Suppressor macrophage treated with lipopolysaccharide for 4 hours (primary cell): ENCODE measurements around the gene IRS1.

Experiments used
- DNase-seq: peaks from one replicate; pipeline ENCODE4 v3.0.0-alpha.2; 2020

IRS1 gene

DNA sequence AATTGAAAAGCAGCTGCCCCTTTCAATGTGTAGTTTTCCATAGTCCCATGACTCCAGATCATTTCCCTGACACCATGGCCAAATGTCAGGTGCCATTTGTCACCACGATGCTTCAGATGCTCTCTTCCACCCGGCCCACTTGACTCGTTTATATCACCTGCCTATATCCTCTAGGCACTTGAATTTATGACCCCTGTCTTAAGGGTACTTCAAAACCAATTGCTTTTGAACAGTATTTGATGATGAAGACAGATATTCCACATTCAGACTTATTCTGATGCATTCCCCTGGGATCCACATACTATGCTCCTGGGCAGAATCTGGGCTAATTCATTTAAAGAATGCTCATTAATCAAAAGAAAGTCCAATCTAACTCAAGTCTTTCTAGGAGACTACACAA, 19.3 kb upstream of the IRS1 start:
- no peak for DNase-seq

DNA sequence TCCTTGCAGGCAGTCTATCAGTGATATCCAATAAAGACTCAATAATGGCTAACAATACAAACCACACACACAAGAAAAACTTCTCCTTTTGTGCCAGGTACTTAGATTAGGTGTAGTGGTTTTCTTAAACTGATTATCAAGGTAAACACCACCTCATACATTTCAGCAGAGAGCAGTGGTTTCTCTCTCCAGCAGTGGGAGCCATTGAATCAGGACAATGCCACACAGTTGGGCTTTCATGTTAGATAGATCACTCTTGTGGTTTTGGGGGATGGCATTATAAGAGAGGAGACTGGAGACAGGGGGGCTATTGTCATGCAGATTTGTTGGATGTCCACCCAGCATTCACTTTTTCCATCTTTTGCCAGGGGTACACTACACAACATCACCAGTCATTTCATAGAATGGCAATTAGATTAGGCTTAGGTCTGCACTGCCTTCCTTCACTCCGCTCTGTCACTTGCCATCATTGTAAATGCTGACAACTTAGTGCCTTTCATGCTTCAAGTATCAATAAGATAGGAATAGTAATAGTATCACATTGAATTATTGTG, 13.6 kb upstream of the IRS1 start:
- no peak for DNase-seq

DNA sequence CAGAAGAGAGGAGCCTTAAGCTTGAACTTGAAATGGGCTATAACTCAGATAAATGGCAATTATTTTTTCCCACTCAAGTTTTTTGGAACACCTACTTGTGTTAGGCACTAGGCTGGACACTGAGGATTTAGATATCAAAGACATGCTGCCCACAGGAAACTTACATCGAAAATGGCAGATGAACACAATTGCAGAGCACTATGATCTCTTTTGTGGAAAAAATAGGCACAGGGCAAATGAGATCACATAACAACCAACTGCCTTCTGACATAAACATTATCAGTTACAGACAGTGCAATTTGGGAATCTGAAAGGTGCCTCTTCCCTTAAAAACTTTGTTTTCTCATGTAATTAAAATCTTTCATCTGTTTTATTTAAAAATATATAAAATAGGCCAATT, 3.8 kb upstream of the IRS1 start:
- no peak for DNase-seq

DNA sequence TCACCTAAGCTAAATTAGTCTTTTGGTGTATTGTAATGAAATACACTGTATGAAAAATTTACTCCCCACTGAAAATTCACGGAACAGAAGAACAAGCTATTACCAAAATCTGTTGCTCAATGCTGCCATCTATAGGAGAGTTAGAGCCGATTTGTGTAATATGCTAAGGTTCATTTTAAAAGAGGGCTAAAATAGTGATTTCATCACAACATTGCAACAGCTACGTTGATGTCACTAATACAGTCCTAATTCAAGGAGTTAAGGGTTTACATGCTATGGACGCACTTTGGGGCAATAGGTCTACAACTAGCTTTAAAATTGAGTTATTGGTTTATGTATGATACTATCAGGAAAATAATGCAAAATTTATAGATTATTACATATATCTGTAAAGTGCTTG, 3.0 kb upstream of the IRS1 start:
- peak; percentile 87 for DNase-seq

DNA sequence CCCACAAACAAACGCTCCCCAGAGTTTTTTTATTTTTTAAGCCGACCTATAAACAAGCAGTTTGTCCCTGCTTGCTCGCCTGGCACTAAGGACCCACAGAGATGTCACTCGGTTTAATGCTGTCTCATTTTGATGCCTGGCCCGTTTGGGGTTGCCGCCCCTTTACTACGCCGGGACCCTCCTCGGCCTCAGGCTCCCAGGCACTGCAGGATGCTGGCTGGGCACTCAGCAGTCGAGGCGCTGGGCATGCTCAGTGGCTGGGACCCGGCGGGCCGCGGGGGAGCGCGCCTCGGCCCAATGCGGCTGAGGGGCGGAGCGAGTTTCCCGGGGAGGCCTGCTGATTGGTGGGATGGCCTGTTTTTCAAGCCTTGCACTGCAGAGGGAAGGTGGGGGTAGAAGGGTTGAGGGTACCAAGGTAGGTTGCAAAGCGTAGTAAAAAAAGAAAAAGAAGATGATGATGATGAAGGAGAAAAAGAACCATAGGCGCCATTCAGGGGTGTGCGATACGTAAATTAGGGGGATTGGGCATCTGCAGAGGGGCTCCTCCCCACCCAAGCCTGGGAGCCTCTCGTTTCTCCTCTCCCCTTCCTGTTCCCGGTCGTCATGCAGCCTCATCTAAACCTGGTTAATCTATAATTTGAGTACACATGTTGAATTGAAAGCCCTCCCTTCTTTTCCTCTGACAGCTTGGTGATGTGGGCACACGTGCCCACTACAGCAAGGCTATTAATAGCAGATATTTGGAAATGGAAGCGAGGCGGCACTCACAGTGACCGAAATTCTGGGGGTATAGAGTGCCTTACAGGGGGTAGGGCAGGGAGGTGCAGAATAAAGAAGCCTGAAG, 1.5 kb upstream of the IRS1 start:
- peak; percentile 22 for DNase-seq

DNA sequence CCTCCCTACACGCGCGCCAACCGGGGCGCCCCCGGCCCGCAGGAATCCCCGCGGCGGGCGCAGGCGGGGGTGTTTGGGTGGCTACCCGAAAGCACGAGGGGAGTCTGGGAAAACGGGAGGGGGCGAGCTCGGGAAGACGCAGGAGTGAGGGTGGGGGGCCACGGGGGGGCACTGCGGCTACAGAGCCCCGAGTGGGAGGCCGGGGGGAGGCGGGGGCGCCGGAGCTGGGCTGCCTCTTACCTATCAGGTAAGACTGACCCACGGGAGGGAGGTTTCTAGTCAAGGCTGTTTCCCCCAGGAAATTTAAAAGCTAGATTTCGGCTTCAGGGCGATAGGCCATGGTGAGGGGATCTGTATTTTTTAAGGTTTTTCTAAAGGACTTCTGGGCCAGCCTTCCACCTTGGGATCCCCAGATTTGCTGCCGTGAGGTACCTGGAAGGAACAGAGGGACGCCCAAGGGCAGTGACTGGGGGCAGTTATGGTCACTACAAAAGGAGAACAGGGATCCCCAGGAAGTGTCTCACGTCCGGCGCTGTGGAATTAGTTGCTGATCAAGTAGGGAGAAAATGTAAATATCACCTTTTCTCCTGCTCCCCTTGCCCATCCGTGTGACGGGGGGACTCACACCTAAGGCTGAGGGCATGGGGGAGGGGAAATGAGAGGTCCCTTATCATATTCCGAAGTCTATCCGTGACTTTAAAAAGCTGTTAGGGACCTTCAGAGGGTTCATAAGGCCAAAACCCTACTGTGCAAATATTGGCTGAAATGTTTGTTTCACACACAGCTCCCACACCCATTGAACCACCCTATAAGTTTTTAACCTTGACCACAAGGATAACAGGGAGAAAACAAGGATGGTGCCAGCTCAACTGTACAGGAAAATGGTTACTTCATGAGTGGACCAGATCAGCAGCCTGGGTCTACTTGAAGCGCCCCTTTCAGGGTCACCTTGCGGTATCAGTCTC, 638 bp upstream of the IRS1 start:
- no peak for DNase-seq

DNA sequence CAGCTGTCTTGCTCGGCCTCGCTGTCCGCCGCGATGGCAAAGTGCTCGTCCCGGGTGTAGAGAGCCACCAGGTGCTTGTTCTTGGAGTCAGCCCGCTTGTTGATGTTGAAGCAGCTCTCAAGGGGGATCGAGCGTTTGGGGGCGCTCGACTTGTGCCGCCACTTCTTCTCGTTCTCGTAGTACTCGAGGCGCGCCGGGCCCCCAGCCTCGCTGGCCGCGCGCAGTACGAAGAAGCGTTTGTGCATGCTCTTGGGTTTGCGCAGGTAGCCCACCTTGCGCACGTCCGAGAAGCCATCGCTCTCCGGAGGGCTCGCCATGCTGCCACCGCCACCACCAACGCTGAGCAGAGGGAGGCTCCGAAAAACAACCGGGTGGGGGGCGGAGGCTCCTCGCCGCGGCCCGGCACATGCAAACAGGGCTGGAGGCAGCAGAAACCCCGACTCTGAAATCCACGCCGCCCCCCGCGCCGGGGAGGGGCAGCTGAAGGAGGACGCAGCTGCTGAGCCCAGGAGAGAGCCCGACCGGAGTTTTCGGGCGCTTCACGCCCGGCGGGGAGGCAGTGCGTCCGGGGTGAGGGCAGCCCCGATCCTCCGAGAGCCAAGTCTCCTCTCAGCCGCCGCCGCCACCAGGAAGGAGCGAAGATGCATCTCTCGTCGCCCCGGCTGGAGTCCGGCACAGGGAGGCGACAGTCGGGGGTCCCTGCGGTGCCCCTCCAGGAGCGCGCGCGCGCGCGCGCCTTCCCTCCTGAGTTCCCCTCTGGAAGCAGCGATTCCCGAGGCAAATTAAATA, 1.0 kb downstream of the IRS1 start:
- peak; percentile 12 for DNase-seq

DNA sequence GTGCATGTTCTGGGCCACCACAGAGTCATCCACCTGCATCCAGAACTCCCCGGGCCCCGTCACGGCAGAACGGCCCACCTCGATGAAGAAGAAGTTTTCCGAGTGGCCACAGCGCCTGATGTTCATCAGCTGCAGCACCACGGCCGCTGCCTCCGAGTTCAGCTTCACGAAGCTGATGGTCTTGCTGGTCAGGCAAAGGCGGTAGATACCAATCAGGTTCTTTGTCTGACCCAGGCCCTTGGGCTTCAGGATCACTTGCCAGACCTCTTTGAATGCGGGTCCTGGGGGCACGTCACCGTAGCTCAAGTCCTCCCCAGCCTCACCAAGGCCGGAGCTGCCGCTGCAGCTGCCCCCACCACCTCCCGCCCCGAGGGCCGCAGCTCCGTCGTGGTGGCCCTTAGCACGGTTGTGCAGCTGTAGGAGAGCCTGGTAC, 1.6 kb downstream of the IRS1 start:
- no peak for DNase-seq

DNA sequence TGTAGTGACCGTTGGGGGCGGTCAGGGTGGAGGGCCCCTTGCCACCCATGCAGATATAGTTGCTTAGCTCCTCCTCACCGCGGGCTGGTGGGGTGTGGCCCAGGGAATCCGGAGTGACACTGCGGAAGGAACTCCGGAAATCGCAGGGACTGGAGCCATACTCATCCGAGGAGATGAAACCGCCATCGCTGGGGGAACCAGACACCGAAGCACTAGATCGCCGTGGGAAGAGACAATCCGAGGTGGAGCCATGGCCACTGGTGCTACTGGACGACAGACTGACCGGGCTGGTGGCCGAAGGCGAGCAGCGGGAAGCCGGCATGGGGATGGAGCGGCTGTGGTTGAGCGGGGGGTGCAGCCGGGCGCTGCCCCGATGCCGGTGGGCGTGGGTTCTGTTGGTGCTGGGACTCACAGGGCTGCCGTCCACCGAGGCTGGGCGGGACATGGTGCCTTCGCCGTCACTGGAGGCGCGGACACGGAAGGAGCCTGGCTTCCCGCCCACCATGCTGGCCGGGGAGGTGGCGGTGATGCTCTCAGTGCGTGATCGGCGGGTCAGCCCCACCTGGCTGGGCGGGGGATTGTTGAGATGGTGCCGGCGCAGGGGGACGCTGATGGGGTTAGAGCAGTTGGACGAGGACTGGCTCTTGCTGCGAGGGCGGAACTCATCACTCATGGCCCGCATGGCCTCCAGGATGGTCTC, 2.2 kb downstream of the IRS1 start:
- no peak for DNase-seq

DNA sequence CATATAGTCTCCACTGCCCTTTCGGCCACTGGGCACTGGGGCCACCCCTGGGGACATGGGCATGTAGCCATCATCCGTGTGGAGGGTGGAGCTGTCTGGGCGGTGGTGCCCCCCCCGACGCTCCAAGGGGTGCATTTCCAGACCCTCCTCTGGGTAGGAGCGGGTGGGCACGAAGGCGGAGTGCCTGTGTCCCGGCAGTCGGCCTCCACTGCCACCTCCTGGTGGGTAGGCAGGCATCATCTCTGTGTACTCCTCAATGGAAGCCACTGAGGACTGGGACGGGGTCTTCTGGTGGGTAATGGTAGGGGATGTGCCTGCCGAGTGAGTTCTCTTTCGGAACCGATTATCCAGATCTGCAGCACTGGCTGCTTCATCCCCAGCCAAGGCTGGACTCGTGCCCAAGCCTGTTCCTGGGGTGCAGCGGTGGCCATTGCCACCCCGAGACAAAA, 2.8 kb downstream of the IRS1 start:
- no peak for DNase-seq

DNA sequence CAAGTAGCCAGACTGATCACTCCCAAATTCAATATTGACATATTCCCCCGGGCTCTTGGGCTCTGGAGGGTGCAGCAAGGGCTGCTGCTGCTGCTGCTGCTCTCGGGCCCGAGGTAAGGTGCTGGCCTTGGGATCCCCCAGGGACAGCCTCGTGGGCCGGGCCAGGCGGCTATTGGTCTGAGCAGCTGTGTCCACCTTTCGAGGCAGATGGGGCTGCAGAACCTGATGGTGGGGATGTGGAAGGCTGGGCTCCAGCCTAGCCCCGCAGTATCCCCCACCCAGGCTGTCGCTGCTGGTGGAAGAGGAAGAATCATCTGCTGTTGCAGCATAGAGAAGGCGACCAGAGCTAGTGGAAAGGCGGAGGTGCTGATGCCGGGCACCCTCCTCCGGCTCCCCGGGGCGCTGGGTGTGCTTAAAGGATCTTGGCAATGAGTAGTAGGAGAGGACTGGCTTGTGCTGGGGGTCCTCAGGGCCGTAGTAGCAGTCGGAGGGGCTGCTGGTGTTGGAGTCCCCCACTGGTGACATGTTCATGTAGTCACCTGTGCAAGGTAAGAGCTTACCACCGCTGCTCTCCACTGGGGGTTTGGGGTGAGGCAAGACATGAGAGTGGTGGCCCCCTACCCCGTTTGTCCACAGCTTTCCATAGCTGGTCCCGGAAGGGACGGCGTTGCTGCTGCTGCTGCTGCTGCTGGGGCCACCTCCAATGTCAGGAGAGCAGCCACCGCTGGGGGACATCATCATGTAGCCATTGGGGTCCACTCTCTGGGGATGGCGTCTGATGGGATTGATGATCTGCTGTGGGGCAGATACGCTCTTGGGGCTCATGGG, 3.4 kb downstream of the IRS1 start:
- no peak for DNase-seq

DNA sequence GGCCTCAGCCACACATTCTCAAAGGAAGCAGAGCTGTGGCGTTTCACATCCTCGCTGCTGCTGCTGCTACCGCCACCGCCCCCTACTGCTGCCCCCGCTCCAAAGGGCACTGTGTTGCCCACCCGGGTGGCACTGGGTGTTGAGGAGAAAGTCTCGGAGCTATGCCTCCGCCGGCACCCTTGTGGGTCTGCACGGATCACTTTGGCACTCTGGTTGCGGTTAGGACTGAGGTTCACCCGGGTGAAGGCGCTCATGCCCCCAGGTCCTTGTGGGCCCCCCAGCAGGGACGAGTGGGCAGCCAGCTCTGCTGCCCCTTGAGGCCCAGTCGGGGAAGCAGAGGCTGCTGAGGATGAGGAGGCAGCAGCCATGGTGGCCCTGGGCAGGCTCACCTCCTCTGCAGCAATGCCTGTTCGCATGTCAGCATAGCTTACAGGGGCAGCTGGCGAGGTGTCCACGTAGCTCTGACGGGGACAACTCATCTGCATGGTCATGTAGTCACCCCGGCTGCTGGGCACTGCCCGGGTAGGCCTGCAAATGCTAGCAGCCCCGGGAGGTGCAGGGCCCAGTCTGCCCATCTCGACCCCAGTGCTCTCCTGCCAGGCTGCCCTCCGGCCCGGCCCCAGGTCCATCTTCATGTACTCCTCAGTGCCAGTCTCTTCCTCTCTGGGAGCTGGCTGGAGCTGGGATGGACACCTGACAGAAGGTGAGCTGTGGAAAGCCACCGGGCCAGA, 4.2 kb downstream of the IRS1 start:
- DNase-seq: no peak

DNA sequence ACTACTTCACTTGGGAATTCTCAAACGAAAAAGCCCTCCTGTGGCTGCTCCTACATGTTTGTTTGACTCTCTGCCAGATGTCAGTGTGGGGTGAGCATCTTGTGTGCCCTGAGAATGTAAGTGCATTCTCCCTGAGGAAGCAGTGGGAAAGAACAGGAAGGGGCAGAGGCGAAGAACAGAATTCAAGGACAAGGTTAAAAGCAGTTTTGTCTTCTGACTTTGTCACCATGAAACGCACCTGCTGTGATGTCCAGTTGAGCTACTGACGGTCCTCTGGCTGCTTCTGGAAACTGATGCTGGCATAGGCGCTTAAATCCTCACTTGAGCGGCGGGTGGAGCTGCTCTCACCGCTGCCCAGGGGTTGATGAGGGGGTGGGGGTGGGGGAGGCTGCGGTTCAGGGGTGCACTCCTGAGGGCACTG, 4.9 kb downstream of the IRS1 start:
- DNase-seq: no peak

DNA sequence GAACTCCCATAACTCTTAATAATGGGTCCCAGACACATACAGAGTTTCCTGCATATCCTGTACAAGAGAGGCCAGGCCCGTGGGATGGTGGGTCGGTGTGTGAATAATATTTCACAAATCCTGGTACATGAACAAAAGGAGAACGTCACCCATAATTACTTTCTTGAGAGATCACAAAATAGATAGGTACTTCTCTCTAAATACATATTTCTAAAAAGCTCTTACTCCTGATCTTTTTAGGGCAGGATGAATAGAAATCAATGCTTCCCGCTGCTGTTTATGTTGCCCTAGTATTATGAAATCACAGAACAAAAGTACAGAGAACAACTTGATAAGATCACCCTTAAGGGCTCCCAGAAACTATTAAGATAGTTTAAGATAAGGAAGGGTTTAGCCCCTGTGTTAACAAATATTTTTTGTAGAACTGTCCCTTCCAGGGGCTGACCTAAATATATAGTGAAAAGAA, 5.4 kb downstream of the IRS1 start:
- no peak for DNase-seq

DNA sequence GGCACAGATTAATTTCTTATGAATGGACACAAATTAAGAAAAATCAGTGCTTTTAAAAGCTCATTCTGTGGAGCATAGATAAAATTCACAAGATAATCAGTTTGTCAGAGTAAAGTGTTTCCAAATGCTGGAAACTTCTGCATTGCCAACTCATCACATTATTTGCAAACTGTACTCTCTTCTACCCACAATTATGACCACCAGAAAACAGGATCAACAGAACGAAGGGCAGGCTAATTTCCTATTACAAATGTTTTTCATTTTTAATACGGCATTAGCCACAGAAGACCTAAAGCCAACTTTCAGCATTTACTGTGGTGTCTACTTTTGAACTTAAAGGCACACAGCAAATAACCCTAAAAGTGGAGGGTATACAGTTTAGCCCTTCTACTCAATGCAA, 6.0 kb downstream of the IRS1 start:
- DNase-seq: no peak

DNA sequence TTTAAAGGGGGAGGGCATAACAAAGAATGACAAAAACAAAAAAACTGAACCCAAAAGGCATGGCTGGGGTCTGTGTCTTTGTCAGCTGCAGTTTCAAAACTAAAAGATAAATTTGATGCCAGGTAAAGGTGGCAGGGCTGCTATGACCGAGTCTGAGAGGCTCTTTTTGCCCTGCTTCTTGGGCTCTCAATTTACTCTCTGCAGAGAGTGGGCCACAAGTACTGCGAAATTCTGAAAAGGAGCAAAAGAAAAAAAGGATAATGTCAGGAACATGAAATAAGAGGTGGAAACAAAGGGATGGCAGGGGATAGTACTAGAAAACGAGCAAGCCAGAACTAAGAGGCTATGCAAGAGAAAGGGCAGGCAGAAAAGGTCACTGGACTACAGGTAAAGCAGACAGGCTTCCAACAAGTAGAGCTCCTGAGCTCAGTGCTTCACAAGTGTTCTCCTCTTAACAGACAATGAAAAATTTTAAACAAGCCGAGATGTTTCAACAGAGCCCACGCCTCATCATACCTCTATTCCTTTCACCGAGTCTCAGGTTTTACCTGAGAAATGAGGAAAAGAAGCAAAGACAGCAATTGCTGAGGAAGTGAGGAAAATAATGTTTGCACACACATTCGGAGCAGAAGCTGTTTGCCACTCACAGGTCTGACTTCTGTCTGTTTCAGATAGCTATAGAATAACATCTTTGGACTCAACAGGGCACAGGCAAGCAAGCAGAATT, 7.3 kb downstream of the IRS1 start:
- DNase-seq: no peak

DNA sequence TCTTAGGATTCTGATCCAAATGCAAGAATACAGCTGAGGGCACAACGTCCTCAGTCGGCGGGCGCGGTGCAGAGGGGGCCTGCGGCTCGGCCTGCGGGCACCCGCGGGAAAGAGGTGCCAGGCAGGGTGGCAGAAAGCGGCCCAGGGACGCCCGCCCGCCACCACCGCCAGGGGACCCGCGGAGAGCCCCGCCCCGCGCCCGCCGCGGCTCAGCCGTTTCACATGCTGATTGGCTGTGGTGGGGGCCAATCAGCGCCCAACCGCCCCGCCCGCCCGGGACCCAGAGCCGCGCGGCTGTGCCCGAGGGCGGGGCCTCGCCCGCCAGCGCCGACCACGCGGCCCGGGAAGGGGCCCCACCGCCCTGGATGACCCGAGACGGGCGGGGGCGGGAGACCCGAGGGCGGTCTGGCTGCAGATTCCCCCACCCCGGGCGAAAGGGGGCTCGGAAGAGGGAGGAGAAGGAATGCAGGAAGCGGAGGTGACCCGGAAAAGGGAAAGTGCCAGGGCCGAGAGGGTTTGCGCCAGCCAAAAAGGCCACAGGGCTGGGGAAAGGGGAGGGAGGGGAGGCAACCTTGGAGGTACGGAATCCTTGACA, 8.0 kb downstream of the IRS1 start:
- peak; percentile 89 for DNase-seq

DNA sequence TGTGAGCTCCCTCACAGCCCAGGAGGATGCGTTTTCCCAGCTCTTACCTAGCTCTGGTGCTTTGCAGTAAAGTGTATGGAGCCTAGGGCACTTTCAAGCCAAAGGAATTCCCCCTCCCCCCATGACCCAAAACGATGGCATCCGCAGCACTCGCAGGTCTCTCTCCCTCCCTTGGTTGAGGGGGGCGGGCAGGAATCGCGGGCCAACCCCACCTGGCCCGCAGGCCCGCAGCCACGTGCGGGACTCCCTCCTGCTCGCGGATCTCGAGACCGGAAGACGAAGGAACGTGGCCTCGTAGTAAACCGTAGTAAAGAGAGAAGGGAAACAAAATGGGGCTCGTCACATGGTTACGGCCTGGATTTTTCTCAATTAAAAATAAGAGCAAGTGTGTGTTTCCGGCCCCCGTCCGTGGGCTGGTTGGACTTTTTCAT, 8.5 kb downstream of the IRS1 start:
- peak; percentile 49 for DNase-seq

DNA sequence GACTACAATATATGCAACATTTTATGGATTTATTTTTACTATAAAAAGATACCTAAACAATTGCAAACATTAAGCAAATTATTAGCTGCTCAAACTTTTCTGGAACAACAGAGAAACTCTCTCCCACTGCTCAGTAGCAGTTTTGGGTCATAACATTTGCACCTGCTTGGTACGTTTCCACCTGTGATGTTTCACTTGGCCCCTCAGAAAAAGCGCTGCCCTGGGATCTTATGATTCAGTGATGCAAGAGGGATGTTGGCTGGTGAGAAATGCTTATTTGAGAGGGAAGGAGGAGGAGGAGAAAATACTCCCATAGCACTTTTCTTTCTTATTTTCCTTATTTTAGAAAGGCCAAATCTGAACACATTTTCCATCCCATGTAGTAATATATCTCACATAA, 9.2 kb downstream of the IRS1 start:
- DNase-seq: no peak
